GM12873 (cell line): ENCODE results near the gene STX17.

Experiments used
- CTCF ChIP-seq: IDR thresholded peaks from 2 replicates; pipeline ENCODE4 v1.5.1; 2012; ENCODE audit warnings: low read depth, mild to moderate bottlenecking, moderate library complexity, low read length, control low read depth; ENCODE audit not compliant: insufficient read depth; ENCODE audit errors: missing control alignments

STX17 gene

GRCh38 chr9:99905833-99906402, 536 bp upstream of the STX17 start:
- TF ChIP-seq CTCF: no peak

GRCh38 chr9:99907208-99907532, 716 bp downstream of the STX17 start:
- no peak for TF ChIP-seq CTCF

- no peak for TF ChIP-seq CTCF
Measured at GRCh38 chr9:99911600-99911999, 5.1 kb downstream of the STX17 start.

GRCh38 chr9:99916650-99917049, 10.2 kb downstream of the STX17 start:
- no peak for TF ChIP-seq CTCF

DNA sequence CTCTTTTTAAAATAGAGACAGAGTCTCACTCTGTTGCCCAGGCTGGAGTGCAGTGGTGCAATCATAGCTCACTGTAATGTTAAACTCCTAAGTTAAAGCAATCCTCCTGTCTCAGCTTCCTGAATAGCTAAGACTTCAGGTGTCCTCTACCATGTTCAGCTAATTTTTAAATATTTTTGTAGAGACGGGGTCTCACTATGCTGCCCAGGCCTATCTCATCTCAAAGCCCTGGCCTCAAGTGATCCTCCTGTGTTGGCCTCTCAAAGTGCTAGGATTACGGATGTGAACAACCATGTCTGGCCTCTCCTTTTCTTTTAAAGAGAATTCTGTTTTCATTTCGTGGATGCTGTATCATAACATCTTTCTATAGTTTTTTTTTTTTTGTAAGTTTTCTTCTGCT, 11.7 kb downstream of the STX17 start:
- TF ChIP-seq CTCF: no peak

DNA sequence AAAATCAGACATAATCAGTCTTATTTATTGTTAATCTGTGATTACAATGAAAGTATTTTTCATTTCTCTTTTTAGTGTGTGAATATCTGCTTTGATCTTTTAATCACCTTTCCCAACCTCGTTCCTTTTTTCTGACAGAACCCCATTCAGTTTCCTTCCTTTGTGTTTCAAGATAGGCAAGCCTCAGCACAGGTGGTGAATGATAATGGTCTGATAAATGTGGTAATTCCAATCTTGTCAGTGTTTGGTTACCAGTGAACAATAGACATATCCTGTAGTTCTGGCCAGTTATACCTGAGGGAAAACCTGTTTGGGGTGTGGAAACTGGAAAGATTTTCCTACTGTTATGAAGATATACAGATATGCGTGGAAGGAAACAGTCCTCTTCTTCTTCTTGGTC, 13.5 kb downstream of the STX17 start:
- TF ChIP-seq CTCF: no peak

DNA sequence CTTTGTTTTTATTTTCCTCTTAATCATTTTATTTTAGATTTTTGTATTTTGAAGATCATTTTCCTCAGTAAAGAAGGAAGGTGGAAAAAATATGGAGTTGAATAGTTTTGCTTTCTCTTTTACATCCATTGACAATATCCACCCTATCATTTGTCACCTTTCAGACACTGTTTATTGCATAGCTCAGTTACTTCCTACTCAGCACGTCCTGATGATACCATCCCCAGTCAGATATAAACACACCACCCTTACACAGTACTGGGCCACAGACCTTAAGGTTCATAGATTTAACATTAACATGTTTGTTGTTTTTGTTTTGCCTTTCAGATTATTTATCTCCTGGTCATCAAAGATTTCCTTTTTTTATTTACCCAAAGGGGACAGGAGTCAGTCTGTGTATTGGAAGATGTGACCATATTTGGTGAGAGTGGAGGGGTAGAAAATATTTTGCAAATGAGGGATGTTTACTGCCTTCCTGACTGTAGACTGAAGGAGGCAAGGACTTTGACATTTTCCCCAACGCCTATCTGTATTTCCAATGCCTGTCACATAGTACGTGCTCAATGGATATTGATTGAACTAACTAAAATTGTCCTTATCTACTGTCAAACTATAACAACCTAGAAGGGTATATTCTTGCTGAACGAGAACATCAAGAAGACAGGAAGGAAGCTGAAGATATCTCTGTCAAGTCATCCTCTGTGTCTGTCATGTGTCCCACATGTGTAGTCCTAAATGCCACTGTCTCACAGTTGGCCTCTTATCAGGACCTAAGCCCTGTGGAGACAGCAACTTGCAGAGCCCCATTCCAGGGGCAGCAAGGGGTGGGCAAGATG, 15.6 kb downstream of the STX17 start:
- no peak for TF ChIP-seq CTCF
